ENCODE results near the gene ZNF106.

DNA sequence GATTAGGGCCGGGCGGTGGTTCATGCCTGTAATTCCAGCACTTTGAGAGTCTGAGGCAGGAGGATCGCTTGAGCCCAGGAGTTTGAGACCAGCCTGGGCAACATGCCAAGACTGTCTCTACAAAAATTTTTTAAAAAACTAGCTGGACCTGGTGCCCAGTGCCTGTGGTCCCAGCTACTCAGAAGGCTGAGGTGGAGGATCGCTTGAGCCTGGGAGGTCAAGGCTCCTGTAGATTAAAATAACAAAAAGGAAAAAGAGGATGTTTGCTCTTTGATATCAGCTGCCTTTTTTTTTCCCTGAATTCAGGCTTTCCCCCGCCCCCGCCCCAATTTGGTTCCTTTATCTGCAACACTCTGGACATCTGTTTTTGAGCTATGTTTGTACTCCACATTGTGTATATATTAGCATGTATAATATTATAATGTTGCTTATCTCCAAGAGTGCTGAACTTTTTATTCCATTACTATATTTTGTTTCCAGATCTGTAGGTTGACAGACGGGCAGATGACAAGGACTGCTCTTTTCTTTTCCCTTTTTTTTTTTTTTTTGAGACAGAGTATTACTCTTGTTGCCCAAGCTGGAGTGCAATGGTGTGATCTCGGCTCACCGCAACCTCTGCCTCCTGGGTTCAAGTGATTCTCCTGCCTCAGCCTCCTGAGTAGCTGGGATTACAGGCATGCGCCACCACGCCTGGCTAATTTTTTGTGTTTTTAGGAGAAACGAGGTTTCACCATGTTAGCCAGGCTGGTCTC, 9.1 kb upstream of the ZNF106 start:
- no peak for TF ChIP-seq L3MBTL2 (conservative IDR thresholded peaks at IDR 0.05)
- no peak for TF ChIP-seq TARDBP (IDR thresholded peaks at IDR 0.05)
- TF ChIP-seq, protein P1, sequence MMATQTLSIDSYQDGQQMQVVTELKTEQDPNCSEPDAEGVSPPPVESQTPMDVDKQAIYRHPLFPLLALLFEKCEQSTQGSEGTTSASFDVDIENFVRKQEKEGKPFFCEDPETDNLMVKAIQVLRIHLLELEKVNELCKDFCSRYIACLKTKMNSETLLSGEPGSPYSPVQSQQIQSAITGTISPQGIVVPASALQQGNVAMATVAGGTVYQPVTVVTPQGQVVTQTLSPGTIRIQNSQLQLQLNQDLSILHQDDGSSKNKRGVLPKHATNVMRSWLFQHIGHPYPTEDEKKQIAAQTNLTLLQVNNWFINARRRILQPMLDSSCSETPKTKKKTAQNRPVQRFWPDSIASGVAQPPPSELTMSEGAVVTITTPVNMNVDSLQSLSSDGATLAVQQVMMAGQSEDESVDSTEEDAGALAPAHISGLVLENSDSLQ (IDR thresholded peaks at IDR 0.05) = no peak
- no peak for TF ChIP-seq BHLHE40 (IDR thresholded peaks at IDR 0.05; ENCODE audit: borderline replicate concordance)
- TF ChIP-seq FOXA1 (IDR thresholded peaks at IDR 0.05) = no peak
- no peak for TF ChIP-seq CTBP1 (IDR thresholded peaks at IDR 0.05; ENCODE audit: borderline replicate concordance)
- no peak for TF ChIP-seq ZNF384 (IDR thresholded peaks at IDR 0.05)
- no peak for TF ChIP-seq HDGF (IDR thresholded peaks at IDR 0.05; ENCODE audit: borderline replicate concordance)
- no peak for TF ChIP-seq ELF4 (IDR thresholded peaks at IDR 0.05)
- TF ChIP-seq NFRKB (IDR thresholded peaks at IDR 0.05) = no peak
- TF ChIP-seq SP1 (IDR thresholded peaks at IDR 0.05) = no peak

All from HEK293T (cell line).